ENCODE results near the gene OSBPL5.

The OSBPL5 gene

DNA sequence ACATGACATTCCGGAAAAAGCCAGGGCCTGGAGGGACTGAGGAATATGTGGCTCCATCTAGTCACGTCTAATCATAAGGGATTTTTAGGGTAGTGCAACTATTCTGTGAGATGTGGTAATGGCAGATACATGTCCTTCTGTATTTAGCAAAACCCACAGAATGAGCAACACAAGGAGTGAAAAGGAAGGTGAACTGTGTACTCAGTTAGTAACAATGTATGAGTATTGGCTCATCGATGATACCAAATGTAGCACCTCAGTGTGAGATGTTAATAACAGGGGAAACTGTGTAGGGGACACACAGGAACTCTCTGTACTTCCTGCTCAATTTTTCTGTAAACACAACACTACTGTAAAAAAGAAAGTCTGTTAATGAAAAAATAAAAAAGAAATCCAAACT, 65.9 kb downstream of the OSBPL5 start:
- DNase-seq (ENCODE audit: low read depth) = no peak

DNA sequence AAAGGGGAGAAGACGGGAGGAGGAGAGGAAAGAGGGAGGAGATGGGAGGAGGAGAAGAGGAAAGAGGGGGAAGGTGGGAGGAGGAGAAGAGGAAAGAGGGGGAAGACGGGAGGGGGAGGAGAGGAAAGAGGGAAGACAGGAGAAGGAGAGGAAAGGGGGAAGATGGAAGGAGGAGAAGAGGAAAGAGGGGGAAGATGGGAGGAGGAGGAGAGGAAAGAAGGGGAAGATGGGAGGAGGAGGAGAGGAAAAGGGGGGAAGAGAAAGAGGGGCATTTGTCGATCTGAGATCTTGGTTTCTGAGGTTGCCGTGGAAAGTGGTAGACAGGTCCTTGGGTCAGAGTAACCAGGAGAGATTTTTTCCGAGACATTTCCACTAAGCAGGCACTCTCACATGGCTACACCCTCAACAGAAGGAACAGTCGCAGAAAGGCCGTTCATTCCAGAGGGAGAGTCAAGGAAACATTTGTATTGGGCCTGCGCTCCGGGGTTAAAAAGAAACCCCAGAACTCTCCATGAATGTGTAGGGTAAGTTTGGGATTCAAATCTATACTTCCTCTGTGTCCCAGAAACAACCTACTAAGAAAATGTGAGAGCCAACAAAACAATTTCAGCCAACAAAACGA, 68.1 kb downstream of the OSBPL5 start:
- no peak for DNase-seq (ENCODE audit: low read depth)

DNA sequence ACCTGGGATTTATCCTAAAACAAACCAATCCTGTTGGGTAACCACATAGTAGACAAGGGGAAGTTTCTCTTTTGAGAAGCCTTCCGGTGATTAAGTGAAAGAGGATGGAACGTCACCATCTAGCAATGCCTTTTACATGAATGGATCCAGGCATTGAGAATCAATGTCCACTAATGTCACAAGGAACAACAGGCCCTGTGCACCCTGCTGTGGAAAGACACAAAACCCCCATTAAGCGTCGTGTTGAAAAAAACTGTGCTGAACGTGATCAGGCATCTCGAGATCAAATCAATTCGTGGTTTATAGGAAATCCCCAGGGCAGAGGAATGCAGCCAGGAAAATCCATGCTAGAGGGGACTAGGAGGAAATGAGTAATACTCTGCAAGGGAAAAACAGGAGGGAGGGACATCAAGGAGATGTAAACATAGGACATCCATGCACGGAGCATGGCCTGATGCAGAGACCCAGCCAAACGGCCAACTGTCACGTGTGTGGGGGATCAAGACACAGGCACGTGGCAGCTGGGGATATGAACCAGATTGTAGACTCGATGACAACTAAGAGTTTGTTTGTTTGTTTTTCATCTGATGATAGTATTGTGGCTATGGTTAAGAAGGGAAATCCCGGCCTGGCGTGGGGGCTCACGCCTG, 69.3 kb downstream of the OSBPL5 start:
- peak; percentile 67 for DNase-seq (ENCODE audit: low read depth)

DNA sequence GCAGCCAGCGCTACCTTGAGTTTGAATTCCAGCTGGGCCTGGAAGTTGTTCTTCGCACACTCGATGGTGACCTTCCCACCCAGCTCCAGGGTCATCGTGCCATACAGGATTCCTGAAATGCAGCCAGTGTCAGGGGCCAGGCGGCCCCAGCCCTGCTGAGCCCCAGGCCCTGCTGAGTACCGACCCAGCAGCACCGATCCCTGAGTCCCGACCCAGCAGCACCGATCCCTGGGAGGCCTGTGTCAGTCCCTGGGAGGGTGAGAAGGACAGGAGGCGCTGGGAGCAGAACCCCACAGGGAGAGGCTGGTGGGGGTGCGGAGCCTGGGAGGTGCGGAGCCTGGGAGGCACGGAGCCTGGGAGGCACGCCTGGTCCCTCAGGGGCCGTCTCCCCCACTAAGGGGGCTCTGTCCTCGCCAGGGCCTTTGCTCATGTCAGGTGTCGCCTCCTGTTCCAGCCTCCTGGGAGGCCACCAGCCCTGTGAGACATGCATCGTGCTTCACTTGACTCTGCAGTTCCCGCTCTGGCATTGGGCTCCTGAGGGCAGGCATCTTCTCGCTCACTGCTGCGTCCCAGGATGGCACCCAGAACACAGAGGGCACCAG, 70.8 kb downstream of the OSBPL5 start:
- DNase-seq (ENCODE audit: low read depth) = no peak

DNA sequence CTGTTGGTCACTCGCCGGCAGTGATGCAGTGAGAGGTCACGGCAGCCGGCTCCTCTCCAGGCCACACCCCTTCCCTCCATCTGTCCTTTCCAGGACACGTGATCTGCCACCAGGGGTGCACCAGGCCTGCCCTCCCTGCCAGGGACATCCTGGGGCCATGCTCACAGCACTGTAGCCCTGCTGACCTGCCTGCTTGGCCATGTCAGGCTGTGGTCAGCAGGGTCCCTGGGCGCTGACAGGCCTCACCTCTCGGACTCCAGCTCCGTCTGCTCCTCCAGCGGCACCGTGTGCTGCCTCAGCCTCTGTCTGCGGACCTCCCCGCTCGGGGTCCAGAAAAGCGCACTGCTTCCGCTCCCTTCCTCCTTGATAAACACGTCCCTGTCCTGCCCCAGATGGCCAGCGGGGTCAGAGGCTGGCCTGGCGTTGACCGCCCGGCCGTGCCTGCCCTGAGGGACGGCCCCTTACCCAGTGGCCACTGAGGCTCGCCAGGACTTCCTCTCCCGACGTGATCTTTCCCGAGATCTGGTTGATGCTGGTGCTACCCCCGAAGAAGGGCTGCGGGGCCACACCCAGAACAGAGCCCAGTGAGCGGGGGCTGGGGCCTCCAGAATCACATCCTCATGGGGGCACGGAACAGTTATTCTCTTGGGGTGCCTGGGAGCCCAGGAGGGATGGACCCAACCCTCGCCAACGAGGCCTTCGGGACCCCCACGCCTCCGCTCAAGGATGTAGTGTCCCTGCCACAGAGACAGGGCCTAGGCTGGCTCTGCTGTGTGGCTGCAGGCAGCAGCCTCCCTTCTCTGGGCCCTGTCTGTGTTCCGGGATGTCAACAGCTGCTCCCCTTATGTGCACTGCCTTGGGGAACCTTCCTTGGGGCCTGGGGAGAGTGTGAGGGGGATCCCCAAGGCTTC, 71.6 kb downstream of the OSBPL5 start:
- DNase-seq (ENCODE audit: low read depth) = no peak

DNA sequence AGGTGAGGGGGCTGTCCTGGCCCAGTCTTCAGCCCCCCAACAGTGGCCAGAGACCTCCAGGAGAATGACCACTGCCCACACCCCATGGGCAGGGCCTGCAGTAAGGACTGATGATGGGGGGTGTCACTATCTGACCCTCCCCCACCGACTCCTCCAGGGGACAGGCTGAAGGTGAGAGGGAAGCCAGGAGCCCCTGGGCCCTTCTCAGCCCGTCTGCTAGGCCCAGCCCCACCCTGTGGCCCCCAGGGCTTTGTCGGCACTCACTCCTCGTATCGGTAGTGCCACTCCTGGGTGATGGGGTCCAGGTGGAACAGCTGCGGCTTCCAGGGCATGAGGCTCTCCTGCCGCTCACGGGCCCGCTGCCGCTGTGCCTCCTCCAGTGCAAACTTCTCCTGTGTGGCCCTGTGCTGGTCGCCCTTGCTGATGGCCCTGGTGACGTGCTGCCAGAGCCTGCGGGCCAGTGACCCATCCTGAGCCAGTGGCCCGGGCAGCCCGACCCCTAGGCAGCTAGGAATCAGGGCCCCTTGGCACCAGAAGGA, 72.4 kb downstream of the OSBPL5 start:
- no peak for DNase-seq (ENCODE audit: low read depth)

DNA sequence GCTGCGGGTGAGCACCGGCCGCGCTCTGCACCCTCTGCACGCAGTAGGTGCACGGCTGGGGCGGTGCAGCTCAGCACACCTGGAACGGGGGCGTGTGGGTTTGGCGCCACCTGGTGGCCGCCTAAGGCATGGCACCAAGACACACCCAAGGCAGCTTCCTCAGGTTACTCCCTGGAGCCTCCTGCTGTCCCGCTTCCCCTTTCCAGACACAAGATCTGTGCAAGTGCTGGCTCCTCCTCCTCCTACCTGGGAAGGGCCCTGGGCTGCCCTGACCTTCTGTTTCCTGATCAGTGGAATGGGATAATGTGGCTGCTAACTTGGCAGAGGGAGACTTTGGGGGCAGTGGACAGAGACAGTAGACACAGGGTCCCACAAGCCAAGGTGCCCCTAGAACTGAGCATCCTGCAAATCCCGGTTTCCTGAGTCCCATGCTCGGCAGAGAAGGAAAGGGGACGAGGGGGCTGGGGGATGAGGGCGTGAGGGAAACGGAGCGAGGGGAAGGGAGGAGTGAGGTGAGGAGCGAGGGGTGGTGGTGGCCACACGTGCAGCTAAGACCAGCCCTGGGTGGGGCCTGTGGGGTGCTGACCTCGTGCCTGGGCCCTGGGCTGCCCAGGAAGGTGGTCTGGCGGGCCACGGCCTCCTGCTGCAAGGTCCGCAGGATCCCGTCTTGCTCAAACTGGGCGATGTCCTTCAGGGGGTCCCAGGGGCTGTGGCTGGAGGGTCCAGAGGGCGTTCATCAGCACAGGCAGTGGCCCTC, 73.1 kb downstream of the OSBPL5 start:
- peak; percentile 19 for DNase-seq (ENCODE audit: low read depth)

DNA sequence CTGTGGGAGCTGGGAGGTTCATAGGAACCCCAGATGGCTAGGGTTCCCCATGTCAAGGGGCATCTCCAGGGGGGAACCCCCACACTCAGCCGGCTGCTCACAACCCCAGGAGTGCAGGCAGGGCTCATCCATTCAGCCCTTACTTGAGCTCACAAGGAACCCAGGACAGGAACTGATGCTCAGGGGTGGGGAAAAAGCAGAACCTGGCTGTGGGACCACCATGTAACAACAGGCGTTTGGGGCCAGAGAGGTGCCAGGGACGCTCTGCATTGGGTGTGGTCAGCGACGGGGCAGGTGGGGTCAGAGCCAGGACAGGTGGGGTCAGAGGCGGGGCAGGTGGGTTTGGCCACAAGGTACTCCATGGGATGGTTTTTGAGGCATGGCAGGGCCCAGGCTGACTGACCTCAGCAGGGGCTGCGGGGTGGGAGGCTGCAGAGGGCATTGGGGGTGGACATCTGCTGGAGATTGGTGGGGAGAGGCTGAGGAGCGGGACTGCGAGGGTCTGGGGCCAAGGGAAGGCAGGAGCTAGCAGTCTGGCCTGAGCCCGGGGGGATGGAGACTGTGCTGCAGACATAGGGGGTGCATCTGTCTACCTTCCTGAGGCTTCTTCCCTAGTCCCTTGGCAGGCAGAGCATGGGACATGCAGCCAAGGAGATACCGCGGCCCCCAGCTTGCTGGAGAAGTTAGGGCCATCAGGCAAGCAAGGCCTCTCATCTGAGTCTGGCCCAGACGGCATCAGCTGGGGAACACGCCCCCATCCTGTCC, 73.8 kb downstream of the OSBPL5 start:
- no peak for DNase-seq (ENCODE audit: low read depth)

DNA sequence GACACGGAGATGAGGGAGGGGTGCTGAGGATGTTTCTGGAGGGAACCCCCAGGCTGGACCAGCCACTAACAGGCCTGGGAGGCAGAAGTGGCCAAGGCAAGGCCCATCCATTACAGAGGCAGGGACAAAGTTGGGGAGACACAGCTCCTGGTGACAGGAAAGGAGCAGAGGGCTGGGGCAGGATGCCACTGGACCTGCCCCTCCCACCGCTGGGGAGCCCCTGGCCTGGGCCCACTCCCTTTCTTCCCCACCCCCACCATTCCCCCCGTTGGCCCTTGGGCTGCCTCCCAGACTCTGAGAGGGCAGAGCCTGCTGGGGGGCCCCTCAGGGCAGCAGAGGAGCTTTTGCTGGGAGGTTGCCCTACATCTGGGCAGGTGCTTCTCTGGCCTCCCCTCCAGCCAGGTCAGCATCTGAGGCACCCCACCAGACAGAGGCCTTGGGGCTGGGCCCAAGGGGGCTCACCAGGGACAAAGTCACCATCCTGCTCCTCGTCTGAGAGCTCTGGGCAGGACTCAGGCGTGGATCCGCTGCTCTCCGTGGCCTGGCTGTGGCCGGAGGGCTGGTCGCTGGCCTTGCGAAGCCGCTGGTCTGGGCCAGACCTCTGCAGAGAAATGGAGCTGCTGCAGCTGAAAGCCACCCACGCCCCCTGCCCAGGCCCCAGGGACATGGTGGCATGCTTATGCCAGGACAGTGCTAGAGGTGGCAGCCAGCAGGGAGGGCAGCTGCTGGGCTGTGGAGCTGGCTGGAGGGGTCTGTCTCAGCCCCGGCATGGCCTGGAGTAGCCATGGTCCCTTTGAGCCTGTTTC, 74.8 kb downstream of the OSBPL5 start:
- no peak for DNase-seq (ENCODE audit: low read depth)

DNA sequence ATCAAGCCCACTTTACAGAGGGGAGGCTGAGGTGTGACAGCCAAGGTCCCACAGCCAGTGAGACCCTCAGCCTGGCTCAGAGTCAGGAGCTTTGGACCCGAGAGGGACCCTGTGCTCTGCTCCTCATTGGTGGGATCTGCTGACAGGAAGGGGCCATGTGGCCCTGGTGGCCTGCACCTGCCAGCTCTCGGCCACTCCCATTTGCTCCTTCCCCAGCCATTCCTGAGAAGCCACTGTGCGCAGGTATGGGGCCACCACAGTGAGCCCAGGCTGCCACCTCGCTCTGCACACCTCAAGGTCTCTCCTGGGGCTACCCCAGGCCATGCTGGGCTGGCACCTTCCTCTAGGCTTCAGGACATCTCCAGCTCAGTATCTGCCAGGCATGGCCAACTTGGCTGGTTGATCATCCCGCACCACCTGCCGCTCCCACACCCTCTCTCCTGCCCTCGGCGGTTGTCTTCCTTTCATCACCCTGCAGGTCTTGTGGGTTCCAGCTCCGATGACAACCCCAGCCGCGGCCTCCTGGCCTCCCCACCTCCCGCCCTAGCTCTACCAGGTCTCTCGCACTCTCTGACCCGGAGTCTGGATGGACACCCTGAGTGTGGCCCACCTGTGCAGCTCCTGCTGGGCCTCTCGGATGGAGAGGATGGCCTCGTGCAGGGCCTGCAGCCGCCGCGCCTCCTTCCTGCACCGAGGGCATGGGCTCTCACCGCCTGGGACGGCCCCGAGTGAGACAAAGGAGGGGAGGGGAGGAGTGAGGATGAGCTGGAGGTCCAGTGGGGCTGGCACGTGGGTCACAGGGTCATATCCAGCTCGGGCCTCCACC, 75.7 kb downstream of the OSBPL5 start:
- DNase-seq (ENCODE audit: low read depth) = no peak

DNA sequence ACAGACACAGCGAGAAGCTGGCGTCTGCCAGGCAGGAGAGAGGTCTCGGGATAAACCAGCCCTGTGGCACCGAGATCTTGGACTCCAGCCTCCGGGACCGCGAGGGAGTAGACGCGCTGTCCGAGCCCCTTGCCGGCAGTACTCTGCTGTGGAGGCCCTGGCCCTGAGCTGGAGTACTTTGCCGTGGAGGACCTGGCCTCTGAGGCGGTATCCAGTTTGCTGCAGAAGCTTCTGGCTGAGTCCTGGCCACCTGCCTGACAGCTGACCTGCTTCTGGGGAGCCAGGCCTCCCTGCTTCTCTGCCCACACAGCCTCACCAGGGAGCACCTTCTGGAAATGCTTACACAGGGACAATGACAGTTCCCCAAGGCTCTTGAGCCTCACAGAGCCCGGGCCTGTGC, 76.3 kb downstream of the OSBPL5 start:
- DNase-seq (ENCODE audit: low read depth) = no peak

DNA sequence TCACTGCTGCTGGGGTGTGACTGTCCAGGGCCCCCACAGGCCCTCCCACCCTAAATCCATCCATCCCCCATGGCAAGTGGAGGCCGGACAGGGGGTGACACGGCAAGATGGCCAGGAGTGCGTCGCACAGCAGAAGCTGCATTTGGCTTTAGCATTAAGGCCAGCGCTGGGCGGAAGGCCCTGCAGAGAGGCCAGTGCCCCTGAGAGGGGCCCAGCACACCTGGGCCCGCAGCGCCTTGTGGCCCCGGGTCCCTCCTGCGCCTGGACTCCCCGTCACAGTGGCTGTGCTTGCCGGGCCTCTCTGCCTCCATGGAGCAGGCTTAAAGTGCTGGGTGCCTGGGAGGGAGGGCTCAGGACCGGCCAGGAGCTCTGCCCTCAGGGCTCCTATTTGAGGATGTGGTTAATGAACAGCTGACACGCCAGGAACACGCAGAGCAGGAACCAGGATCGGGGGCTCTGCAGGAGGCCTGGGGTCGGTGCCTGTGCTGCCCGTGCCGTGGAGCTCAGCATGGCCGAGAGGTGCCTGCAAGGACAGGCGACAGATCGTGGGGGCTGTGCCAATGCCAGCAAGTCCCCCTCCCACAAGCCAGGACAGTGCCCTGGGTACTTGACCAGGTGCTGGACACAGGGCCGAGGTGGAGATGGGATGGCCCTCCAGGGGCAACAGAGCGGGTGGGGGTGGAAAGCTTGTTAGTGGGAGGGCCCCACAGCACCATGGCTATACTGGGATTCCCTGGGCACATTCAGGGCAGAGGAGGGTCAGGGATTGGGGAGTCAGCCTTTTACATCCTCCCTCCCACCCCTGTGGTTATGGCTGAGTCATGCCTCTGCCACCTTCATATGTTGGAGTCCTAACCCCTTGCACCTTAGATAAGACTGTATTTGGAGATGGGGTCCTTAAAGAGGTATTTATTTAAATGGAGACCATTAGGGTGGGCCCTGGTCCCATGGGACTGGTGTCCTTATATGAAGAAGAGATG, 77.0 kb downstream of the OSBPL5 start:
- DNase-seq (ENCODE audit: low read depth) = no peak

DNA sequence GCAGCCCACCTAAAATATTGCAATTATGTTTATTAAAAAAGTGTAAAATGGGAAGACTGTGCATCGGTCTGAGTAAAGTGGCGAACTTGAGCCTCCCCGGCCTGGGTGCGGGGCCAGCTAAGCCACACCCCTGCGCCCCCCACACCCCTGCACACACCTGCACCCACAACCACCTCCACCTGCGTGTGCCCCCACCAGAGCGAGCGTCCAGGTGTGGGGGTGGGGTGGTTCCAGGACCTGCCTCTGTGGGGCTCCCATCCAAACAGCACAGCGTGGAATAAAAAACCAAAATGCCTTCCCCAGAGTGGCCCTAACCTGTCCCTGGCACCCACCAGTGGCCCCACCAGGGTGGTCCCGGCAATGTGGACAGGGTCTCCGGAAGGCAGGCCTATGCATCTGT, 77.7 kb downstream of the OSBPL5 start:
- no peak for DNase-seq (ENCODE audit: low read depth)

DNA sequence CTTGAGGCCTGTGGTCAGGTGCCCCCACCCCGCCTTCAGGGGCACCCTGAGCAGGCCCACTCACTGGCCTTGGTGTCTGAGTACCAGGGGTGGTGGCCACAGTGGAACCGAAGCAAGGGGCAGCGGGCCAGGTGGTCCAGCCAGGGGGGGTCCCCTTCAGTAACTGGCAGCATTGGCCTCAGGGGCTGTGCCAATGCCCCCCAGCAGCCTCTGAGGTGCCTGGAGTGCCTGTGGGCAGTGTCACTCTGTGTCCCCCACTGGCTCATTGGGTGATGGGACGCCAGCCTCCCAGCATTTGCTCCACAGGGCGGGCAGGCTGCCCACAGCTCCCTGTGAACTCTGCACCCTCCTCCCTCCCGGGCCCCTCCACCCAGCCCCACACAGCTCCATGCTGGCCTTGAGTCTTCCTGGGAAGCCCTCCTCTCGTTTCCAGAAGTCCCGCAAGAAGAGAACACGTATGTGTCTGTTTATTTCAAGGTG, 78.4 kb downstream of the OSBPL5 start:
- DNase-seq (ENCODE audit: low read depth) = no peak

DNA sequence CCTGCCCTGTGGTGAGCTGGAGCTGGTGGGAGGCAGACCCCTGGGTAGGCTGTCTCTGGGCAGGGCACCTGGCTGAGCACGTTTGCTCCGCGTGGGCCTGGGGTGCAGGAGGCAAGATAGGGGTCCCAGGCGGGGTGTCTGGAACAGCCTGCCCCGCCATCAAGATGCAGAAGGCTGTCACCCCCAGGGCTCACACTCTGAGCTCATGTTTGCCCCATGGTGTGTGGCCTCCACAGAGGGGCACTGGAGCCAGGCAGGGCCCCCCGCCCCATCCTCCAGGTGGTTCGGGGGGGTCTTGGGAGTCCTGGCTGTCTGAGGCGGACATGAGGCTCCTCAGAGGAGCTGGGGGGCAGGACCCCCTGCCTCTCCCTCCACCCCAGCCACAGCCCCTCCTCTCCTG, 79.0 kb downstream of the OSBPL5 start:
- no peak for DNase-seq (ENCODE audit: low read depth)

DNA sequence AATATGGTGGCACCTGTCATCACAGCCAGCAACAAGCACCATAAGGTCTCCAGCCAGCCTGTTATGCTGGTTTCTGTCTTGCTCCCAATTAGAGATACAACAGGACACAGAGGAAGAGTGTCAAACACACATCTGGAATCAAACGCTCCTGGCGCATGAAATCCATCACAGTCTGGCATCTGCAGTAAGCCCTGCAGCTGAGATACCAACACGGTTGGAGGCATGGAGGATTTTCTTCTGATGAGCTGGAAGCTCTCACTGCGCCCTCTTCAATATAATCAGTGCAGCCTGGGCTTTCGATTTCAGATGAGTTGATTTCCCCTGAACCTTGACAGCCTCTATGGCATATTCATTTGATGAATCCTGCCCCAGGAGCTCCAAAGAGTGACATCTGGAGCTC, 80.1 kb downstream of the OSBPL5 start:
- no peak for DNase-seq (ENCODE audit: low read depth)

DNA sequence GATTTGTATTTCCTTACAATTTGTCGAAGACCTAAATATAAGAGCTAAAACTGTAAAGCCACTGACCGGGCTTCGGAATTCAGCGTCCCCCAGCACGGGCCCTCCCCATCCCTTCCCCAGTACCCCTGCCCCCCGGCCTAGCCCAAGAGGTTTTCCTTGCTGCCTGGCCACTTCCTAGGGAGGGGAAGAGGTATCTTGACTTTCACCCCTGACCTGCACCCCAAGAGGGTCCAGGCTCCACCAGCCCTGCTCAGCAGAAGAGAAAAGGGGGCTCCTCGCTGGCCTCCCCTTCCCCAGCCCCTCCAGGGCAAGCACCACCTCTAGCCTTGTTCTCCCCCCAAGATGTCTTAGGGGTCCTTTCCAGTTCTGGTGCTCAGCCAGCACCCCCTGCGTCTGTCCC, 81.8 kb downstream of the OSBPL5 start:
- DNase-seq (ENCODE audit: low read depth) = no peak

DNA sequence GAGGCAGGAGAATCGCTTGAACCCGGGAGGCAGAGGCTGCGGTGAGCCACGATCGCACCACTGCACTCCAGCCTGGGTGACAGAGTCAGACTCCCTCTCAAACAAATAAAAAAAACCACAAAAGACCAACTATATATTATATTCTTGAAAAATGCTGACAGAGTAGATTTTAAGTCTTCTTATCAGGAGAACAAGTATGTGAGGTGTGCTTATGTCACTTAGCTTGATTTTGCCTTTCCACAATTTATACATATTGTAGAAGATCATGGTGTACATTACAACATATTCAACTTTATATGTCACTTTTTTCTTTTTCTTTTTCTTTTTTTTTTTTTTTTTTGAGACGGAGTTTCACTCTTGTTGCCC, 83.7 kb downstream of the OSBPL5 start:
- DNase-seq (ENCODE audit: low read depth) = no peak

All from GM04504 (cell line).